Ishikawa (cell line): ENCODE data around the gene RICTOR.

Experiments
- CEBPB ChIP-seq: IDR thresholded peaks from 2 replicates; pipeline ENCODE4 v1.6.1; 2012
- CREB1 ChIP-seq: IDR thresholded peaks from 2 replicates; pipeline ENCODE4 v1.6.1; 2012; ENCODE audit warnings: low read depth
- EGR1 ChIP-seq: IDR thresholded peaks from 2 replicates; pipeline ENCODE4 v1.6.1; 2012
- EP300 ChIP-seq: IDR thresholded peaks from 2 replicates; pipeline ENCODE4 v1.6.1; 2012; ENCODE audit warnings: borderline replicate concordance
- FOXM1 ChIP-seq: IDR thresholded peaks from 2 replicates; pipeline ENCODE4 v1.6.1; 2012; ENCODE audit warnings: low read depth, borderline replicate concordance
- MAX ChIP-seq: IDR thresholded peaks from 2 replicates; pipeline ENCODE4 v1.6.1; 2012
- NFIC ChIP-seq: IDR thresholded peaks from 2 replicates; pipeline ENCODE4 v1.6.1; 2012
- RAD21 ChIP-seq: IDR thresholded peaks from 2 replicates; pipeline ENCODE4 v1.6.1; 2012; ENCODE audit warnings: low read depth
- REST ChIP-seq: IDR thresholded peaks from 2 replicates; pipeline ENCODE4 v1.6.1; 2012; ENCODE audit warnings: low read depth, mild to moderate bottlenecking
- TAF1 ChIP-seq: IDR thresholded peaks from 2 replicates; pipeline ENCODE4 v1.6.1; 2012; ENCODE audit warnings: low read depth, mild to moderate bottlenecking
- TCF12 ChIP-seq: IDR thresholded peaks from 2 replicates; pipeline ENCODE4 v1.6.1; 2012; ENCODE audit warnings: low read depth
- TEAD4 ChIP-seq: IDR thresholded peaks from 2 replicates; pipeline ENCODE4 v1.6.1; 2012
- USF1 ChIP-seq: IDR thresholded peaks from 2 replicates; pipeline ENCODE4 v1.6.1; 2012
- YY1 ChIP-seq: IDR thresholded peaks from 2 replicates; pipeline ENCODE4 v1.6.1; 2012; ENCODE audit warnings: low read depth
- ZBTB7A ChIP-seq: IDR thresholded peaks from 2 replicates; pipeline ENCODE4 v1.6.1; 2012; ENCODE audit warnings: low read depth

The RICTOR gene

GRCh38 chr5:39049315-39049714 is 24.9 kb downstream of the RICTOR start:
- TF ChIP-seq CREB1, result no peak
- no peak for TF ChIP-seq TEAD4
- no peak for TF ChIP-seq MAX
- no peak for TF ChIP-seq TAF1
- no peak for TF ChIP-seq NFIC
- TF ChIP-seq YY1, result no peak
- no peak for TF ChIP-seq ZBTB7A
- no peak for TF ChIP-seq EGR1
- TF ChIP-seq USF1, result no peak
- TF ChIP-seq REST, result no peak
- no peak for TF ChIP-seq CEBPB
- TF ChIP-seq RAD21, result no peak
- no peak for TF ChIP-seq FOXM1
- TF ChIP-seq TCF12, result no peak
- TF ChIP-seq EP300, result no peak

GRCh38 chr5:39040875-39041274 is 33.3 kb downstream of the RICTOR start:
- TF ChIP-seq CEBPB, result no peak

GRCh38 chr5:39031041-39031440 is 43.2 kb downstream of the RICTOR start:
- TF ChIP-seq FOXM1 (no peak), RAD21 (no peak), TEAD4 (no peak), CEBPB (no peak)

GRCh38 chr5:39025456-39025855 is 48.7 kb downstream of the RICTOR start:
- no peak for TF ChIP-seq EGR1
- no peak for TF ChIP-seq YY1
- no peak for TF ChIP-seq TAF1
- TF ChIP-seq TCF12, result no peak
- no peak for TF ChIP-seq FOXM1
- TF ChIP-seq NFIC, result no peak
- no peak for TF ChIP-seq MAX
- TF ChIP-seq CEBPB, result no peak
- no peak for TF ChIP-seq ZBTB7A
- TF ChIP-seq REST, result no peak
- no peak for TF ChIP-seq EP300

- TF ChIP-seq YY1, result no peak
- TF ChIP-seq NFIC, result no peak
- no peak for TF ChIP-seq TCF12
- no peak for TF ChIP-seq CEBPB
- no peak for TF ChIP-seq TEAD4
- no peak for TF ChIP-seq REST
- TF ChIP-seq USF1, result no peak
- TF ChIP-seq RAD21, result no peak
- no peak for TF ChIP-seq CREB1
- TF ChIP-seq EGR1, result no peak
- no peak for TF ChIP-seq FOXM1
- TF ChIP-seq EP300, result no peak
- no peak for TF ChIP-seq MAX
- TF ChIP-seq TAF1, result no peak
- TF ChIP-seq ZBTB7A, result no peak
Observed at GRCh38 chr5:39024884-39025283, 49.3 kb downstream of the RICTOR start.
